HCT116 (cell line): ENCODE results near the gene EML2. TPM values are rescaled to one million over a fixed set of nuclear protein-coding genes. Genes with fewer than 3 reads are reported as not detected.
A peak's percentile ranks its signal among the peaks of the same experiment; 100 is the strongest.
"Not testable (repeated sequence)": the region's sequence is repeated elsewhere in the genome, so short reads cannot be mapped to it uniquely, and the experiment has no call there.

ENCODE experiments used
- ATAC-seq: fragments of 200-7000 bp; cut with Tn5 transposase; 2 replicates; pipeline ENCODE4 v1.9.1; 2020; ENCODE audit warnings: mild to moderate bottlenecking, moderate library complexity
- BruUV-seq: library from RNA; stranded (reverse); fragments of 400-500 nt; replicated peaks from 2 replicates; lab custom pipeline; 2021; lab: Mats Ljungman, UMichigan
- CTCF ChIA-PET: fragments of 300-600 bp; sonication (Branson Sonifier 250); formaldehyde crosslinking; loops from one replicate; lab custom pipeline; 2021; ENCODE audit warnings: antibody characterized with exemption; lab: Charles Lee
- POLR2A ChIA-PET: fragments of 300-600, 350-600 bp; sonication (Branson Sonifier 250); formaldehyde crosslinking; loops from one replicate; lab custom pipeline; 2021; ENCODE audit warnings: antibody characterized with exemption; lab: Charles Lee
- RAD21 ChIA-PET, 2 experiments: fragments of 300-600 bp; sonication (Branson Sonifier 250); formaldehyde crosslinking; loops; one replicate each; lab custom pipeline; 2023; ENCODE audit warnings: low total read pairs in 2 of 2; ENCODE audit not compliant: uncharacterized antibody in 2 of 2, unreplicated experiment in 2 of 2, low non-redundant PET in 1 of 2; lab: Charles Lee
- DNase-seq: peaks from one replicate; pipeline ENCODE4 v3.0.0-alpha.2; 2010; ENCODE audit warnings: low read depth, low spot score
- H2AFZ ChIP-seq: fragments of 200-600 bp; shearing (Covaris generic), sonication (generic); 2 replicates; pipeline ENCODE4 v1.6.1; 2017; ENCODE audit warnings: low read depth, mixed run types, mixed read lengths, antibody characterized with exemption, low read length; ENCODE audit not compliant: poor library complexity, severe bottlenecking
- H3K27ac ChIP-seq: 2 replicates; pipeline ENCODE4 v1.5.1; 2012; ENCODE audit warnings: low read depth, low read length
- H3K27me3 ChIP-seq: fragments of 200-600 bp; sonication (generic); 2 replicates; pipeline ENCODE4 v1.6.1; 2016; ENCODE audit warnings: mixed run types, low read length, mixed read lengths; ENCODE audit not compliant: insufficient read depth
- H3K36me3 ChIP-seq, 2 experiments: fragments of 200-500 bp in 1 of 2; fragments of 200-600 bp in 1 of 2; sonication (Bioruptor generic) in 1 of 2; sonication (generic) in 1 of 2; 2 replicates each; pipeline versions ENCODE4 v1.5.1 to v1.6.1; 2014 to 2016; ENCODE audit warnings: low read length in 2 of 2, inconsistent platforms in 1 of 2, mixed read lengths in 1 of 2, mixed run types in 1 of 2; ENCODE audit not compliant: insufficient read depth in 2 of 2, control insufficient read depth in 1 of 2
- H3K4me1 ChIP-seq, 2 experiments: fragments of 200-600 bp in 1 of 2; sonication (generic) in 1 of 2; 2 replicates each; pipeline versions ENCODE4 v1.5.1 to v1.6.1; 2012 to 2017; ENCODE audit warnings: low read length in 2 of 2, inconsistent platforms in 1 of 2, mild to moderate bottlenecking in 1 of 2, mixed read lengths in 1 of 2, mixed run types in 1 of 2, moderate library complexity in 1 of 2; ENCODE audit not compliant: insufficient read depth in 2 of 2, control insufficient read depth in 1 of 2
- H3K4me2 ChIP-seq: fragments of 200-600 bp; sonication (generic); 2 replicates; pipeline ENCODE4 v1.6.1; 2017; ENCODE audit warnings: mixed run types, low read length, mixed read lengths
- H3K4me3 ChIP-seq, 2 experiments: fragments of 200-600 bp in 1 of 2; sonication (generic) in 1 of 2; replicated peaks in 1 of 2; 2 replicates each; pipeline ENCODE4 v1.5.1; 2011 to 2016; ENCODE audit warnings: low read length in 2 of 2, control low read depth in 1 of 2, low read depth in 1 of 2, mild to moderate bottlenecking in 1 of 2, mixed read lengths in 1 of 2, mixed run types in 1 of 2
- H3K79me2 ChIP-seq: fragments of 200-600 bp; sonication (generic); 2 replicates; pipeline ENCODE4 v1.6.1; 2017; ENCODE audit warnings: mild to moderate bottlenecking, mixed run types, low read length, moderate library complexity, mixed read lengths; ENCODE audit not compliant: insufficient read depth
- H3K9ac ChIP-seq: fragments of 200-600 bp; sonication (generic); 2 replicates; pipeline ENCODE4 v1.6.1; 2016; ENCODE audit warnings: low read length, mixed read lengths
- H3K9me2 ChIP-seq: fragments of 200-600 bp; sonication (generic), shearing (Covaris generic); 2 replicates; pipeline ENCODE4 v1.6.1; 2017; ENCODE audit warnings: mixed run types, mild to moderate bottlenecking, moderate library complexity; ENCODE audit not compliant: insufficient read depth
- H3K9me3 ChIP-seq, 2 experiments: fragments of 200-500 bp in 1 of 2; fragments of 200-600 bp in 1 of 2; sonication (Bioruptor generic) in 1 of 2; sonication (generic) in 1 of 2; 2 replicates each; pipeline ENCODE4 v1.6.1; 2014 to 2017; ENCODE audit warnings: low read length in 2 of 2, mixed read lengths in 2 of 2, inconsistent platforms in 1 of 2, low read depth in 1 of 2, mild to moderate bottlenecking in 1 of 2, mixed run types in 1 of 2, moderate library complexity in 1 of 2; ENCODE audit not compliant: control insufficient read depth in 1 of 2, insufficient read depth in 1 of 2
- H4K20me1 ChIP-seq: fragments of 200-600 bp; sonication (generic), shearing (Covaris generic); 2 replicates; pipeline ENCODE4 v1.6.1; 2017; ENCODE audit warnings: mixed run types, mild to moderate bottlenecking, moderate library complexity; ENCODE audit not compliant: insufficient read depth
- EGR1 ChIP-seq: IDR thresholded peaks from 2 replicates; pipeline ENCODE4 v1.6.1; 2012; ENCODE audit warnings: low read depth
- RAD21 ChIP-seq: IDR thresholded peaks from 2 replicates; pipeline ENCODE4 v1.6.1; 2012; ENCODE audit warnings: low read depth, mild to moderate bottlenecking
- intact Hi-C: fragments of 100-400 bp; cut with micrococcal nuclease; formaldehyde crosslinking; loops from 2 replicates; pipeline ENCODE4 v1.10.0; 2022
- total RNA-seq: library from RNA; stranded (reverse); gene quantifications from one replicate; pipeline ENCODE4 v1.2.1, GENCODE V29; 2021; ENCODE audit not compliant: unreplicated experiment
- TF ChIP-seq, protein P1 (sequence below): IDR thresholded peaks from 2 replicates; pipeline ENCODE4 v1.6.1; 2012
- TF ChIP-seq, protein P2 (sequence below), 3 experiments: fragments of 200-600 bp in 1 of 3; sonication (generic) in 1 of 3; IDR thresholded peaks in 2 of 3; conservative IDR thresholded peaks in 1 of 3; 2 replicates each; pipeline ENCODE4 v1.5.1; 2012 to 2017; ENCODE audit warnings: low read depth in 2 of 3, low read length in 2 of 3, antibody characterized with exemption in 1 of 3, borderline replicate concordance in 1 of 3, control low read depth in 1 of 3, mild to moderate bottlenecking in 1 of 3, mixed read lengths in 1 of 3, mixed run types in 1 of 3, moderate library complexity in 1 of 3; ENCODE audit not compliant: insufficient read depth in 1 of 3

EML2 gene
- total RNA-seq, 1 experiment from 2014 or later = 131 TPM

DNA sequence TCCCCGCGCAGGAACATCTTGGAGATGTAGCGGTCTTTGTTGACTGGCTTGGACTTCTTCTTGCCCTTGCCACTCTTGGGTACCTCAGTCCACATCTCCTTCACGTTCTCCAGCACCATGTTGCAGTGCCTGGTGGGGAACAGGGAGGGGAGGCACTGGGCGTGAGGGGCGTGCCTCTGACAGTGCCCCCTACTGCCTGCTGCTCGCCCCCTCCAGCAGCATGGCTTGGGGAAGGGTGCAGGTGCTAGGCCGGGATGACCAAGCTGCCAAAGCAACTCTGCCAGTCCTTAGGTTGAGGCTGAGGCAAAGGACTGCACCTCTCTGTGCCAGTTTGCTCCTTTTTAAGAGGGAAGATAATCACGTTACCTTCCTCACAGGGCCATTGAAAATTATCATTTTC, 48.4 kb upstream of the EML2 start:
- Histone ChIP-seq H3K9me3 (no peaks in the 10 kb centered on the region), H4K20me1 (no peaks in the 10 kb centered on the region; the same call in 1 of the 2 replicates)
- TF ChIP-seq, protein P1, sequence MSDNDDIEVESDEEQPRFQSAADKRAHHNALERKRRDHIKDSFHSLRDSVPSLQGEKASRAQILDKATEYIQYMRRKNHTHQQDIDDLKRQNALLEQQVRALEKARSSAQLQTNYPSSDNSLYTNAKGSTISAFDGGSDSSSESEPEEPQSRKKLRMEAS = no peak
- TF ChIP-seq RAD21 (no peak), EGR1 (no peak)
- TF ChIP-seq, protein P2, sequence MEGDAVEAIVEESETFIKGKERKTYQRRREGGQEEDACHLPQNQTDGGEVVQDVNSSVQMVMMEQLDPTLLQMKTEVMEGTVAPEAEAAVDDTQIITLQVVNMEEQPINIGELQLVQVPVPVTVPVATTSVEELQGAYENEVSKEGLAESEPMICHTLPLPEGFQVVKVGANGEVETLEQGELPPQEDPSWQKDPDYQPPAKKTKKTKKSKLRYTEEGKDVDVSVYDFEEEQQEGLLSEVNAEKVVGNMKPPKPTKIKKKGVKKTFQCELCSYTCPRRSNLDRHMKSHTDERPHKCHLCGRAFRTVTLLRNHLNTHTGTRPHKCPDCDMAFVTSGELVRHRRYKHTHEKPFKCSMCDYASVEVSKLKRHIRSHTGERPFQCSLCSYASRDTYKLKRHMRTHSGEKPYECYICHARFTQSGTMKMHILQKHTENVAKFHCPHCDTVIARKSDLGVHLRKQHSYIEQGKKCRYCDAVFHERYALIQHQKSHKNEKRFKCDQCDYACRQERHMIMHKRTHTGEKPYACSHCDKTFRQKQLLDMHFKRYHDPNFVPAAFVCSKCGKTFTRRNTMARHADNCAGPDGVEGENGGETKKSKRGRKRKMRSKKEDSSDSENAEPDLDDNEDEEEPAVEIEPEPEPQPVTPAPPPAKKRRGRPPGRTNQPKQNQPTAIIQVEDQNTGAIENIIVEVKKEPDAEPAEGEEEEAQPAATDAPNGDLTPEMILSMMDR (IDR thresholded peaks at IDR 0.05 in 2 of 3, conservative IDR thresholded peaks at IDR 0.05 in 1 of 3; ENCODE audit: borderline replicate concordance in 1 of 3, insufficient read depth in 1 of 3, low read depth in 2 of 3, low read length in 2 of 3) = 0 out of 6 replicates have a peak, but pooled peaks of 2 of the 3 experiments have one; percentile 16 to 29
- TF ChIP-seq, all 23 proteins: peak for 1
- Histone ChIP-seq H3K79me2 (peaks cover 42% of the 10 kb centered on the region), H2AFZ (no peak overlapping the region), H3K27ac (no peak overlapping the region), H3K9me2 (no peaks in the 10 kb centered on the region), H3K4me2 (no peak overlapping the region), H3K9ac (no peak overlapping the region), H3K27me3 (no peaks in the 10 kb centered on the region), H3K36me3 (peaks cover 23 to 44% of the 10 kb centered on the region in 2 experiments), H3K4me1 (peaks cover 3 to 11% of the 10 kb centered on the region in 2 experiments; a peak in 3 of 4 replicates), H3K4me3 (no peak overlapping the region)
- intact Hi-C loops = no loop called here
- DNase-seq (no peak), ATAC-seq (no peak)
- ChIA-PET RAD21 (no interaction called here), CTCF (no interaction called here), POLR2A (no interaction called here)
- BruUV-seq = no TSS peak

DNA sequence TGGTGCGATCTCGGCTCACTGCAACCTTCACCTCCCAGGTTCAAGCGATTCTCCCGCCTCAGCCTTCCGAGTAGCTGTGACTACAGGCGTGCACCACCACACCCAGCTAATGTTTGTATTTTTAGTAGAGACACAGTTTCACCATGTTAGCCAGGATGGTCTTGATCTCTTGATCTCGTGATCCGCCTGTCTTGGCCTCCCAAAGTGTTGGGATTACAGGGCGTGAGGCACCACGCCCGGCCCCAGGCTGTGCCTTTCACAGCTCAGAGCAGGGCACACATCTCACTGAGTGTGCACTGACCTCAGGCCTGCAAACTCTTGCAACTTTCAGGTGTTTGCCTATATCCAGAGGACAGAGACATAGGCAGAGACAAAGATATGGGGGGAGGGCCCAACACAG, 45.8 kb upstream of the EML2 start:
- peaks cover 26% of the 10 kb centered on the region for H3K79me2 ChIP-seq
- CTCF ChIA-PET = interaction anchor here (0.9 kb wide), 1 partner anchor 8 kb away, joined by 3 read pairs; no protein-coding TSS in a partner anchor
- H3K27ac ChIP-seq, H3K9me2 ChIP-seq, H3K9ac ChIP-seq, DNase-seq, H3K4me3 ChIP-seq, H3K9me3 ChIP-seq, BruUV-seq, H3K4me2 ChIP-seq, H2AFZ ChIP-seq, ATAC-seq, intact Hi-C loops, H3K27me3 ChIP-seq, H4K20me1 ChIP-seq: not testable (repeated sequence)
- peaks cover 23 to 44% of the 10 kb centered on the region in 2 experiments for H3K36me3 ChIP-seq
- POLR2A ChIA-PET = interaction anchor here (0.6 to 1.1 kb wide), 4 partner anchors 8 to 341 kb away, joined by 3 to 5 read pairs (median 4); no protein-coding TSS in a partner anchor
- RAD21 ChIA-PET = interaction anchor here in 1 of 2 experiments (0.6 kb wide), 1 partner anchor 16 kb away, joined by 3 read pairs; no protein-coding TSS in a partner anchor
- H3K4me1 ChIP-seq = peaks cover 9 to 20% of the 10 kb centered on the region in 2 experiments
